ENCODE data around the gene MMP20. TPM values are rescaled to one million over a fixed set of nuclear protein-coding genes. Genes with fewer than 3 reads are reported as not detected.

Gene MMP20
- polyA plus RNA-seq, 1 donor (not counting 4 experiments of a cell fraction or from before 2014, with no cell fraction given), result not detected

- H3K9me1 ChIP-seq (ENCODE audit: control insufficient read depth, extremely low read depth, insufficient read depth, low read length), result no peaks in the 10 kb centered on the region
- H4K20me1 ChIP-seq (ENCODE audit: control insufficient read depth, extremely low read depth, insufficient read depth, low read length), result no peaks in the 10 kb centered on the region
- peaks cover 8% of the 10 kb centered on the region for H3K4me1 ChIP-seq (ENCODE audit: control insufficient read depth, extremely low read depth, insufficient read depth, low read length)
These were observed 59.0 kb downstream of the MMP20 start for GRCh38 chr11:102566112-102566511.

GRCh38 chr11:102564110-102564509, 61.0 kb downstream of the MMP20 start:
- no peaks in the 10 kb centered on the region for H3K36me3 ChIP-seq (ENCODE audit: control insufficient read depth in 2 of 2, extremely low read depth in 1 of 2, insufficient read depth in 2 of 2, low read length in 2 of 2)
- no peak overlapping the region for H3K9ac ChIP-seq (ENCODE audit: control insufficient read depth, extremely low read depth, insufficient read depth, low read length)
- no peaks in the 10 kb centered on the region for H3K9me1 ChIP-seq (ENCODE audit: control insufficient read depth, extremely low read depth, insufficient read depth, low read length)
- H3K27me3 ChIP-seq (ENCODE audit: control insufficient read depth, extremely low read depth, insufficient read depth, low read length), result no peaks in the 10 kb centered on the region
- H4K20me1 ChIP-seq (ENCODE audit: control insufficient read depth, extremely low read depth, insufficient read depth, low read length), result no peaks in the 10 kb centered on the region
- H2AFZ ChIP-seq (ENCODE audit: control insufficient read depth, low read length), result no peak overlapping the region
- H3K4me3 ChIP-seq (ENCODE audit: control insufficient read depth in 2 of 3, extremely low read depth in 1 of 3, insufficient read depth in 2 of 3, low read depth in 1 of 3, low read length in 3 of 3), result peak overlapping the region in 1 of 3 experiments; percentile 12
- peaks cover 8% of the 10 kb centered on the region for H3K9me3 ChIP-seq (ENCODE audit: control insufficient read depth, low read depth, low read length)
- DNase-seq (ENCODE audit: low read depth, low spot score) (peak; percentile 70), FAIRE-seq (peak; percentile 59)
- peak overlapping the region; percentile 63 for H3K27ac ChIP-seq (ENCODE audit: control insufficient read depth, insufficient read depth, low read length)
- no peaks in the 10 kb centered on the region for H3K79me2 ChIP-seq (ENCODE audit: control insufficient read depth, insufficient read depth, low read length)
- TF ChIP-seq EZH2 (IDR thresholded peaks at IDR 0.05; ENCODE audit: low read length) (no peak), CTCF (optimal IDR thresholded peaks at IDR 0.05 in 1 of 3, IDR thresholded peaks at IDR 0.05 in 1 of 3, conservative IDR thresholded peaks at IDR 0.05 in 1 of 3; ENCODE audit: extremely low read depth in 1 of 3, insufficient read depth in 2 of 3, low read length in 3 of 3) (no peak)
- dilution Hi-C loops (cut with MboI; ENCODE audit: extremely low pct_ligation_motif_present, low sequenced_read_pairs), result no loop called here
- peak overlapping the region; percentile 67 for H3K4me2 ChIP-seq (ENCODE audit: control insufficient read depth, extremely low read depth, insufficient read depth, low read depth, low read length)
- peaks cover 19% of the 10 kb centered on the region for H3K4me1 ChIP-seq (ENCODE audit: control insufficient read depth, extremely low read depth, insufficient read depth, low read length)

More at GRCh38 chr11:102566112-102566511, 59.0 kb downstream of the MMP20 start:
- DNase-seq (ENCODE audit: low read depth, low spot score) (no peak), FAIRE-seq (no peak)
- Histone ChIP-seq H3K36me3 (ENCODE audit: control insufficient read depth in 2 of 2, extremely low read depth in 1 of 2, insufficient read depth in 2 of 2, low read length in 2 of 2) (no peaks in the 10 kb centered on the region), H3K79me2 (ENCODE audit: control insufficient read depth, insufficient read depth, low read length) (no peaks in the 10 kb centered on the region), H3K4me3 (ENCODE audit: control insufficient read depth in 2 of 3, extremely low read depth in 1 of 3, insufficient read depth in 2 of 3, low read depth in 1 of 3, low read length in 3 of 3) (no peak overlapping the region), H3K27me3 (ENCODE audit: control insufficient read depth, extremely low read depth, insufficient read depth, low read length) (no peaks in the 10 kb centered on the region), H3K4me2 (ENCODE audit: control insufficient read depth, extremely low read depth, insufficient read depth, low read depth, low read length) (no peak overlapping the region), H3K9me3 (ENCODE audit: control insufficient read depth, low read depth, low read length) (peaks cover 8% of the 10 kb centered on the region), H3K9ac (ENCODE audit: control insufficient read depth, extremely low read depth, insufficient read depth, low read length) (no peak overlapping the region), H3K27ac (ENCODE audit: control insufficient read depth, insufficient read depth, low read length) (no peak overlapping the region), H2AFZ (ENCODE audit: control insufficient read depth, low read length) (no peak overlapping the region)
- dilution Hi-C loops (cut with MboI; ENCODE audit: extremely low pct_ligation_motif_present, low sequenced_read_pairs), result no loop called here
- no peak for TF ChIP-seq EZH2 (IDR thresholded peaks at IDR 0.05; ENCODE audit: low read length)
- TF ChIP-seq CTCF (optimal IDR thresholded peaks at IDR 0.05 in 1 of 3, IDR thresholded peaks at IDR 0.05 in 1 of 3, conservative IDR thresholded peaks at IDR 0.05 in 1 of 3; ENCODE audit: extremely low read depth in 1 of 3, insufficient read depth in 2 of 3, low read length in 3 of 3), result no peak
